ENCODE measurements around the gene PCCA.

DNA sequence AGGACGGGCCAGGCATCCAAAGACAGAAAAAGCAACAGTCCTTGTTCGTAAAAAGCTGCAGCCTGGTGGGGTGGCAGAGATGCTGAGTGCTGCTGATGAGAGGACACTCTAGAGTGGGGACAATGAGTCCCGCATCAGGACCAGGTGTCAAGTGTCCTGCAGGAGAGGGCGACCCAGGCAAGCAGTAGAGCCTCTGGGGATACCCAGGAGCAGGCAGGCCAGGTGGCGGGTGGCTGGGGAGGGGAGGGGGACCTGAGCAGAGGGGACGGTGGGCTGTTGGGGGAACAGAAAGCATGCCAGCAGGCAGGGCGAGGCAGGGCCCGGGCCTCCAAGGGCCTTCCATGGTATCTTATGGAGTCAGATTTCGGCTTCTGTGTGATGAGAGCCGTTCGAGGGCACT lies 463.9 kb downstream of the PCCA start:
- TF ChIP-seq SP1 (IDR thresholded peaks at IDR 0.05) (no peak), TARDBP (IDR thresholded peaks at IDR 0.05) (no peak), FOXK2 (IDR thresholded peaks at IDR 0.05) (no peak), ZNF384 (IDR thresholded peaks at IDR 0.05) (no peak), BHLHE40 (IDR thresholded peaks at IDR 0.05; ENCODE audit: borderline replicate concordance) (no peak), ELF4 (IDR thresholded peaks at IDR 0.05) (no peak), FOXM1 (IDR thresholded peaks at IDR 0.05; ENCODE audit: borderline replicate concordance) (no peak), NFRKB (IDR thresholded peaks at IDR 0.05) (no peak)
- TF ChIP-seq, protein P1, sequence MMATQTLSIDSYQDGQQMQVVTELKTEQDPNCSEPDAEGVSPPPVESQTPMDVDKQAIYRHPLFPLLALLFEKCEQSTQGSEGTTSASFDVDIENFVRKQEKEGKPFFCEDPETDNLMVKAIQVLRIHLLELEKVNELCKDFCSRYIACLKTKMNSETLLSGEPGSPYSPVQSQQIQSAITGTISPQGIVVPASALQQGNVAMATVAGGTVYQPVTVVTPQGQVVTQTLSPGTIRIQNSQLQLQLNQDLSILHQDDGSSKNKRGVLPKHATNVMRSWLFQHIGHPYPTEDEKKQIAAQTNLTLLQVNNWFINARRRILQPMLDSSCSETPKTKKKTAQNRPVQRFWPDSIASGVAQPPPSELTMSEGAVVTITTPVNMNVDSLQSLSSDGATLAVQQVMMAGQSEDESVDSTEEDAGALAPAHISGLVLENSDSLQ (IDR thresholded peaks at IDR 0.05) = no peak
